CD14-positive monocyte (primary cell): ENCODE data around the gene TSPYL6. TPM values are rescaled to one million over a fixed set of nuclear protein-coding genes. Genes with fewer than 3 reads are reported as not detected.

Source experiments
- DNase-seq, 3 donors: peaks; one replicate each; pipeline ENCODE4 v3.0.0-alpha.2; 2011 to 2022
- H2AFZ ChIP-seq: 2 replicates; pipeline ENCODE4 v1.6.0; 2012; ENCODE audit warnings: mild to moderate bottlenecking, low read depth, low read length, inconsistent platforms; ENCODE audit not compliant: insufficient read depth, poor library complexity, severe bottlenecking
- H3K27ac ChIP-seq, 2 donors: 1 replicate in 1 of 2; 2 replicates in 1 of 2; pipeline ENCODE4 v1.5.1; 2012 to 2013; ENCODE audit warnings: low read length in 2 of 2, control low read depth in 1 of 2, inconsistent platforms in 1 of 2, low read depth in 1 of 2, mild to moderate bottlenecking in 1 of 2
- H3K27me3 ChIP-seq, 2 donors: one replicate each; pipeline versions ENCODE4 v1.6.0 to v1.6.1; 2011 to 2013; ENCODE audit warnings: low read length in 2 of 2; ENCODE audit not compliant: control insufficient read depth in 2 of 2, insufficient read depth in 2 of 2
- H3K36me3 ChIP-seq, 2 donors: replicated peaks in 1 of 2; 1 replicate in 1 of 2; 2 replicates in 1 of 2; pipeline versions ENCODE4 v1.5.1 to v1.6.1; 2012 to 2013; ENCODE audit warnings: low read length in 2 of 2, control low read depth in 1 of 2, inconsistent platforms in 1 of 2, mild to moderate bottlenecking in 1 of 2; ENCODE audit not compliant: insufficient read depth in 2 of 2, control insufficient read depth in 1 of 2
- H3K4me1 ChIP-seq, 2 donors: 1 replicate in 1 of 2; 2 replicates in 1 of 2; pipeline versions ENCODE4 v1.5.1 to v1.6.1; 2012 to 2013; ENCODE audit warnings: low read length in 2 of 2, control low read depth in 1 of 2, inconsistent platforms in 1 of 2, mild to moderate bottlenecking in 1 of 2, moderate library complexity in 1 of 2; ENCODE audit not compliant: insufficient read depth in 2 of 2, control insufficient read depth in 1 of 2
- H3K4me2 ChIP-seq: replicated peaks from 2 replicates; pipeline ENCODE3; 2012; ENCODE audit warnings: low read length, moderate library complexity, mild to moderate bottlenecking; ENCODE audit not compliant: poor library complexity, severe bottlenecking; ENCODE audit errors: extremely low read depth
- H3K4me3 ChIP-seq, 3 experiments: fragments of 200-600 bp in 1 of 3; sonication (generic) in 1 of 3; replicated peaks in 1 of 3; 1 replicate in 2 of 3; 2 replicates in 1 of 3; pipeline ENCODE4 v1.5.1; 2011 to 2013; ENCODE audit warnings: low read length in 3 of 3, mild to moderate bottlenecking in 3 of 3, control low read depth in 2 of 3, low read depth in 2 of 3, inconsistent platforms in 1 of 3, moderate library complexity in 1 of 3
- H3K79me2 ChIP-seq: 2 replicates; pipeline ENCODE4 v1.6.0; 2012; ENCODE audit warnings: mild to moderate bottlenecking, control low read depth, inconsistent platforms, low read length, moderate library complexity; ENCODE audit not compliant: insufficient read depth
- H3K9ac ChIP-seq: 2 replicates; pipeline ENCODE4 v1.6.0; 2017; ENCODE audit warnings: low read length, mild to moderate bottlenecking; ENCODE audit not compliant: insufficient read depth, poor library complexity, severe bottlenecking
- H3K9me3 ChIP-seq, 2 donors: replicated peaks in 1 of 2; 1 replicate in 1 of 2; 2 replicates in 1 of 2; pipeline versions ENCODE4 v1.5.1 to v1.6.1; 2012 to 2013; ENCODE audit warnings: low read length in 2 of 2, control low read depth in 1 of 2; ENCODE audit not compliant: control insufficient read depth in 1 of 2, insufficient read depth in 1 of 2
- H4K20me1 ChIP-seq: 2 replicates; pipeline ENCODE4 v1.6.0; 2012; ENCODE audit warnings: mild to moderate bottlenecking, low read length, control low read depth, moderate library complexity; ENCODE audit not compliant: insufficient read depth
- H3K27ac Mint-ChIP-seq, 7 donors: one replicate each; pipeline ENCODE4 v1.8.0; 2020; ENCODE audit warnings: mild to moderate bottlenecking in 7 of 7, mixed read lengths in 7 of 7, moderate library complexity in 6 of 7, inconsistent platforms in 2 of 7
- H3K27me3 Mint-ChIP-seq, 3 donors: one replicate each; pipeline ENCODE4 v1.8.0; 2021 to 2022; ENCODE audit warnings: low read depth in 3 of 3, mild to moderate bottlenecking in 3 of 3, mixed read lengths in 3 of 3, moderate library complexity in 3 of 3, inconsistent platforms in 1 of 3
- H3K36me3 Mint-ChIP-seq, 2 donors: one replicate each; pipeline ENCODE4 v1.8.0; 2020; ENCODE audit warnings: mixed read lengths in 2 of 2, inconsistent platforms in 1 of 2, mild to moderate bottlenecking in 1 of 2
- H3K4me1 Mint-ChIP-seq: one replicate; pipeline ENCODE4 v1.8.0; 2020; ENCODE audit warnings: mild to moderate bottlenecking, mixed read lengths
- H3K4me3 Mint-ChIP-seq, 2 donors: one replicate each; pipeline ENCODE4 v1.8.0; 2020; ENCODE audit warnings: mild to moderate bottlenecking in 2 of 2, mixed read lengths in 2 of 2, moderate library complexity in 1 of 2
- H3K9me3 Mint-ChIP-seq, 7 donors: one replicate each; pipeline ENCODE4 v1.8.0; 2020 to 2022; ENCODE audit warnings: mixed read lengths in 7 of 7, mild to moderate bottlenecking in 6 of 7, moderate library complexity in 6 of 7, inconsistent platforms in 2 of 7
- CTCF ChIP-seq: fragments of 200-600 bp; IDR thresholded peaks from one replicate; pipeline ENCODE4 v1.8.0; 2022; ENCODE audit warnings: antibody characterized with exemption, mild to moderate bottlenecking
- WGBS: methylation state at CpG from one replicate; pipeline ENCODE4 v1.1.5; 2013; ENCODE audit warnings: missing lambda C conversion rate; ENCODE audit not compliant: insufficient coverage; 5-methylcytosine and 5-hydroxymethylcytosine counted together
- intact Hi-C, 2 donors: fragments of 100-400 bp; cut with micrococcal nuclease; formaldehyde crosslinking; loops; one replicate each; pipeline versions ENCODE4 v1.15.0 to v1.15.1; 2023
- polyA plus RNA-seq, 3 donors: library from polyadenylated mRNA; depleted of rRNA in 1 of 3; unstranded in 2 of 3; stranded (reverse) in 1 of 3; fragments of 300-500 nt in 2 of 3; fragments of >200 nt in 1 of 3; fragmentation: Illumina TruSeq in 2 of 3; gene quantifications; 1 replicate in 2 of 3; 2 replicates in 1 of 3; pipeline ENCODE4 v1.2.3, GENCODE V29; 2012 to 2021

TSPYL6 gene
- polyA plus RNA-seq, 3 donors, result not detected

GRCh38 chr2:54233832-54234649 is 22.0 kb downstream of the TSPYL6 start:
- no peaks in the 10 kb centered on the region for H3K4me1 Mint-ChIP-seq

DNA sequence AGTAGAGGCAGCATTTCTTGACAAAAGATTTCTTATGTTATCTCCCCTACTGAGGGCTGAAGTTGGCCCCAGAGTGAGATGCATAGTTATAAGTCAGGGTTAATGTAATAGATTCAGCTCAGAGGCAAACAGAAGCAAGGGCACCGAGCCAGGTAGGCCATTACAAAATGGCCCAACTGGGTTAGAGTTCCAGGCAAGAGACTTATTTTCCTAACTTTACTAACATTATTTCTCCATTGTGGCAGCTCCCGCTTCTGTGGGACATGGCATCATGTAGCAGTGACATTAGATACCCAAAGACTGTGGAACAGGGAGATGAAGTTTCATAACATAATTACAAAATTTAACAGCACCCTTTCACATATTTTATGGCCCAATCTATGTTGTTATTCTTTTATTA is 27.1 kb downstream of the TSPYL6 start:
- Mint-ChIP-seq H3K4me1 (no peaks in the 10 kb centered on the region), H3K36me3 (no peaks in the 10 kb centered on the region), H3K27ac (no peak overlapping the region), H3K4me3 (no peak overlapping the region), H3K9me3 (peaks cover 3 to 16% (median 8%) of the 10 kb centered on the region in 7 donors), H3K27me3 (no peaks in the 10 kb centered on the region)
- H2AFZ ChIP-seq, result no peak overlapping the region
- no peak overlapping the region for H3K4me2 ChIP-seq
- WGBS, result 100% methylated on average over 1 of the region's 2 CpGs
- H3K9ac ChIP-seq, result no peak overlapping the region
- intact Hi-C loops, result no loop called here
- no peaks in the 10 kb centered on the region for H3K4me1 ChIP-seq
- no peak for DNase-seq
- no peaks in the 10 kb centered on the region for H4K20me1 ChIP-seq
- H3K4me3 ChIP-seq, result no peak overlapping the region
- no peak overlapping the region for H3K27ac ChIP-seq
- H3K9me3 ChIP-seq, result peaks cover 0 to 8% of the 10 kb centered on the region in 2 donors
- no peak for TF ChIP-seq CTCF
- no peaks in the 10 kb centered on the region for H3K79me2 ChIP-seq
- H3K27me3 ChIP-seq, result no peaks in the 10 kb centered on the region
- no peaks in the 10 kb centered on the region for H3K36me3 ChIP-seq

More at GRCh38 chr2:54233832-54234649, 22.0 kb downstream of the TSPYL6 start:
- no peaks in the 10 kb centered on the region for H3K27me3 ChIP-seq
- peaks cover 10 to 25% (median 14%) of the 10 kb centered on the region in 7 donors for H3K9me3 Mint-ChIP-seq
- no peaks in the 10 kb centered on the region for H3K79me2 ChIP-seq
- intact Hi-C loops, result no loop called here
- no peak for TF ChIP-seq CTCF
- no peak overlapping the region for H3K4me3 Mint-ChIP-seq
- no peak overlapping the region for H3K4me3 ChIP-seq
- H3K9ac ChIP-seq, result no peak overlapping the region
- DNase-seq, result no peak
- H3K36me3 Mint-ChIP-seq, result no peaks in the 10 kb centered on the region
- no peak overlapping the region for H3K27ac Mint-ChIP-seq
- no peaks in the 10 kb centered on the region for H3K4me1 ChIP-seq
- H3K27ac ChIP-seq, result no peak overlapping the region
- no peak overlapping the region for H3K4me2 ChIP-seq
- WGBS, result 94% methylated on average over 2 of the region's 4 CpGs
- H3K36me3 ChIP-seq, result no peaks in the 10 kb centered on the region
- no peaks in the 10 kb centered on the region for H3K27me3 Mint-ChIP-seq
- H3K9me3 ChIP-seq, result peaks cover 0 to 8% of the 10 kb centered on the region in 2 donors
- H2AFZ ChIP-seq, result no peak overlapping the region
- H4K20me1 ChIP-seq, result no peaks in the 10 kb centered on the region
